ENCODE measurements around the gene SLC38A3. TPM values are rescaled to one million over a fixed set of nuclear protein-coding genes. Genes with fewer than 3 reads are reported as not detected.

SLC38A3 gene
- total and polyA plus RNA-seq, 11 donors = 1.0 to 14.8 (median 8.4) TPM

- WGBS, 4 donors = 84 to 100% (median 91%) methylated on average over 1 to 2 of the region's 2 CpGs
- no peak overlapping the region for H3K27ac ChIP-seq
- DNase-seq (no peak), ATAC-seq (no peak)
- no peaks in the 10 kb centered on the region for H3K9me3 ChIP-seq
- H3K27me3 ChIP-seq = peaks cover 0 to under 1% (median 0%) of the 10 kb centered on the region in 9 donors
- H3K4me3 ChIP-seq = no peak overlapping the region
- no peaks in the 10 kb centered on the region for H3K36me3 ChIP-seq
- intact Hi-C loops (cut with DNase I) = no loop called here
- TF ChIP-seq POLR2A (IDR thresholded peaks at IDR 0.05) = no peak
- TF ChIP-seq, protein P1, sequence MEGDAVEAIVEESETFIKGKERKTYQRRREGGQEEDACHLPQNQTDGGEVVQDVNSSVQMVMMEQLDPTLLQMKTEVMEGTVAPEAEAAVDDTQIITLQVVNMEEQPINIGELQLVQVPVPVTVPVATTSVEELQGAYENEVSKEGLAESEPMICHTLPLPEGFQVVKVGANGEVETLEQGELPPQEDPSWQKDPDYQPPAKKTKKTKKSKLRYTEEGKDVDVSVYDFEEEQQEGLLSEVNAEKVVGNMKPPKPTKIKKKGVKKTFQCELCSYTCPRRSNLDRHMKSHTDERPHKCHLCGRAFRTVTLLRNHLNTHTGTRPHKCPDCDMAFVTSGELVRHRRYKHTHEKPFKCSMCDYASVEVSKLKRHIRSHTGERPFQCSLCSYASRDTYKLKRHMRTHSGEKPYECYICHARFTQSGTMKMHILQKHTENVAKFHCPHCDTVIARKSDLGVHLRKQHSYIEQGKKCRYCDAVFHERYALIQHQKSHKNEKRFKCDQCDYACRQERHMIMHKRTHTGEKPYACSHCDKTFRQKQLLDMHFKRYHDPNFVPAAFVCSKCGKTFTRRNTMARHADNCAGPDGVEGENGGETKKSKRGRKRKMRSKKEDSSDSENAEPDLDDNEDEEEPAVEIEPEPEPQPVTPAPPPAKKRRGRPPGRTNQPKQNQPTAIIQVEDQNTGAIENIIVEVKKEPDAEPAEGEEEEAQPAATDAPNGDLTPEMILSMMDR (IDR thresholded peaks at IDR 0.05) = no peak
- no peaks in the 10 kb centered on the region for H3K4me1 ChIP-seq
These were observed 6.9 kb downstream of the SLC38A3 start for GRCh38 chr3:50211930-50212329.

- Histone ChIP-seq H3K4me1 (no peaks in the 10 kb centered on the region), H3K36me3 (no peaks in the 10 kb centered on the region), H3K27ac (no peak overlapping the region), H3K4me3 (no peak overlapping the region), H3K27me3 (no peaks in the 10 kb centered on the region), H3K9me3 (no peaks in the 10 kb centered on the region)
- TF ChIP-seq POLR2A (IDR thresholded peaks at IDR 0.05) = no peak
- TF ChIP-seq, protein P1 (IDR thresholded peaks at IDR 0.05) = no peak
- 89 to 94% (median 92%) methylated on average over 1 to 4 of the region's 4 CpGs for WGBS, 4 donors
- DNase-seq (no peak), ATAC-seq (no peak)
- intact Hi-C loops (cut with DNase I) = no loop called here
These were observed 7.4 kb downstream of the SLC38A3 start for GRCh38 chr3:50212502-50212901.

DNA sequence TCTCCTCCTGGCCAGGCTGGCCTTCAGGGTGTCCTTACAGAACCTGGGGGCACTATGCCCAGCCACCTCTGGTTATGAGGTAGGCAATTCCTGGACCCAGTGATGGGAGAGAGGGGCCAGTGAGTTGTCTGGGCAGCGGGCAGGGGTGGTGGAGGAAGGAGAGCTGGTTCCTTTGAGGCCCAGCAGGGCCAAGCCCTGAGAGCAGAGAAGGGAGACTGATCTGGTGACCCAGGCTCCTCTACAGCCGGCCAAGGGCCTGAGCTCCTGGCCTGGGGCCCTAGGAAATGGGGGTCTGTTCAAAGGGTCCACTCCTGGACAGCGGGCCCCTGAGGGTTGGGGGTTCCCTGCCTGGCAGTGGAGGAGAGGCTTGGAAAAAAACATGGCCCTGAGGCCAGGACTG is 7.9 kb downstream of the SLC38A3 start:
- DNase-seq = no peak
- H3K27me3 ChIP-seq = no peaks in the 10 kb centered on the region
- intact Hi-C loops (cut with DNase I) = no loop called here
- WGBS, 4 donors = 94 to 96% (median 95%) methylated on average over 3 of the region's 3 CpGs; no CpG with 5 or more reads in 1 of the 4 donors
- no peaks in the 10 kb centered on the region for H3K4me1 ChIP-seq
- H3K9me3 ChIP-seq = no peaks in the 10 kb centered on the region
- no peaks in the 10 kb centered on the region for H3K36me3 ChIP-seq
- ATAC-seq = no peak
- TF ChIP-seq, protein P1 (IDR thresholded peaks at IDR 0.05) = no peak
- no peak for TF ChIP-seq POLR2A (IDR thresholded peaks at IDR 0.05)
- no peak overlapping the region for H3K27ac ChIP-seq
- no peak overlapping the region for H3K4me3 ChIP-seq

GRCh38 chr3:50213373-50213772 is 8.3 kb downstream of the SLC38A3 start:
- ATAC-seq (peak in 3 of 4 donors; percentile 18 to 36 (median 21)), DNase-seq (no peak)
- H3K27ac ChIP-seq = no peak overlapping the region
- no peaks in the 10 kb centered on the region for H3K4me1 ChIP-seq
- H3K36me3 ChIP-seq = no peaks in the 10 kb centered on the region
- WGBS, 4 donors = 60 to 100% (median 78%) methylated on average over 2 to 12 of the region's 12 CpGs
- TF ChIP-seq, protein P1 (IDR thresholded peaks at IDR 0.05) = no peak
- TF ChIP-seq POLR2A (IDR thresholded peaks at IDR 0.05) = no peak
- intact Hi-C loops (cut with DNase I) = no loop called here
- no peaks in the 10 kb centered on the region for H3K27me3 ChIP-seq
- H3K4me3 ChIP-seq = no peak overlapping the region
- no peaks in the 10 kb centered on the region for H3K9me3 ChIP-seq
